DND-41 (cell line): ENCODE measurements around the gene OR1N1.

Experiments
- ATAC-seq: fragments of 200-7000 bp; cut with Tn5 transposase; 3 replicates; pipeline ENCODE4 v1.9.1; 2021; ENCODE audit warnings: low read depth; ENCODE audit not compliant: insufficient read depth
- DNase-seq: peaks from one replicate; pipeline ENCODE4 v3.0.0-alpha.2; 2020
- H2AFZ ChIP-seq: 2 replicates; pipeline ENCODE4 v1.6.0; 2012; ENCODE audit warnings: low read depth, low read length
- H3K27ac ChIP-seq: 2 replicates; pipeline ENCODE4 v1.5.1; 2012; ENCODE audit warnings: low read length, inconsistent platforms
- H3K27me3 ChIP-seq: fragments of 200-600 bp; sonication (generic); 2 replicates; pipeline ENCODE4 v1.6.0; 2012; ENCODE audit warnings: low read length, mild to moderate bottlenecking, inconsistent platforms; ENCODE audit not compliant: insufficient read depth, poor library complexity
- H3K36me3 ChIP-seq: 2 replicates; pipeline ENCODE4 v1.5.1; 2012; ENCODE audit warnings: low read length, inconsistent platforms; ENCODE audit not compliant: insufficient read depth
- H3K4me1 ChIP-seq: 2 replicates; pipeline ENCODE4 v1.5.1; 2012; ENCODE audit warnings: mild to moderate bottlenecking, low read length; ENCODE audit not compliant: insufficient read depth
- H3K4me2 ChIP-seq: 2 replicates; pipeline ENCODE4 v1.6.0; 2012; ENCODE audit warnings: mild to moderate bottlenecking, moderate library complexity, low read length, inconsistent platforms; ENCODE audit not compliant: insufficient read depth
- H3K4me3 ChIP-seq, 2 experiments: fragments of 200-600 bp in 1 of 2; shearing (Covaris generic) in 1 of 2; 2 replicates each; pipeline ENCODE4 v1.5.1; 2012 to 2016; ENCODE audit warnings: inconsistent platforms in 2 of 2, low read length in 2 of 2, mild to moderate bottlenecking in 2 of 2, low read depth in 1 of 2, moderate library complexity in 1 of 2
- H3K79me2 ChIP-seq: 2 replicates; pipeline ENCODE4 v1.6.0; 2012; ENCODE audit warnings: low read length, inconsistent platforms; ENCODE audit not compliant: insufficient read depth
- H3K9ac ChIP-seq: 2 replicates; pipeline ENCODE4 v1.6.0; 2012; ENCODE audit warnings: low read depth, mild to moderate bottlenecking, inconsistent platforms, low read length, moderate library complexity
- H3K9me3 ChIP-seq: 2 replicates; pipeline ENCODE4 v1.5.1; 2012; ENCODE audit warnings: low read length, moderate library complexity, mild to moderate bottlenecking, inconsistent platforms; ENCODE audit not compliant: insufficient read depth, severe bottlenecking
- H4K20me1 ChIP-seq: 2 replicates; pipeline ENCODE4 v1.6.0; 2012; ENCODE audit warnings: low read length; ENCODE audit not compliant: insufficient read depth
- CTCF ChIP-seq: IDR thresholded peaks from 2 replicates; pipeline ENCODE4 v1.5.1; 2012; ENCODE audit warnings: borderline replicate concordance, low read length, moderate library complexity, mild to moderate bottlenecking; ENCODE audit not compliant: poor library complexity, severe bottlenecking; ENCODE audit errors: extremely low read depth
- EZH2 ChIP-seq: IDR thresholded peaks from 3 replicates; pipeline ENCODE4 v1.6.1; 2012; ENCODE audit warnings: borderline replicate concordance, low read depth, mild to moderate bottlenecking, moderate library complexity, low read length, inconsistent platforms; ENCODE audit not compliant: severe bottlenecking

The OR1N1 gene

GRCh38 chr9:122527193-122527592 is at the start of gene OR1N1:
Gene OR1N1 (minus strand): TSS chr9:122527293. CDS start chr9:122527293, 0 bp downstream.
- no peak for DNase-seq
- no peak for ATAC-seq
- H3K4me2 ChIP-seq, result no peak within 1 kb of the TSS
- no peaks in the 10 kb centered on the region for H3K36me3 ChIP-seq
- H3K4me3 ChIP-seq, result no peak within 1 kb of the TSS
- H4K20me1 ChIP-seq, result no peaks in the 10 kb centered on the region
- peaks cover 8% of the 10 kb centered on the region for H3K27me3 ChIP-seq
- no peak within 1 kb of the TSS for H3K9ac ChIP-seq
- H3K9me3 ChIP-seq, result no peaks in the 10 kb centered on the region
- no peaks in the 10 kb centered on the region for H3K79me2 ChIP-seq
- H3K4me1 ChIP-seq, result no peaks in the 10 kb centered on the region
- no peak within 1 kb of the TSS for H2AFZ ChIP-seq
- H3K27ac ChIP-seq, result no peak within 1 kb of the TSS
- no peak for TF ChIP-seq CTCF
- TF ChIP-seq EZH2, result no peak

GRCh38 chr9:122572456-122572855 is 45.4 kb upstream of the OR1N1 start:
- Histone ChIP-seq H3K36me3 (no peaks in the 10 kb centered on the region), H3K4me3 (no peak overlapping the region), H3K27ac (no peak overlapping the region), H3K79me2 (no peaks in the 10 kb centered on the region), H3K4me2 (no peak overlapping the region), H4K20me1 (no peaks in the 10 kb centered on the region), H3K27me3 (no peaks in the 10 kb centered on the region), H2AFZ (no peak overlapping the region), H3K4me1 (no peaks in the 10 kb centered on the region), H3K9me3 (no peaks in the 10 kb centered on the region), H3K9ac (no peak overlapping the region)
- TF ChIP-seq EZH2, result no peak
- no peak for TF ChIP-seq CTCF
- DNase-seq (no peak), ATAC-seq (no peak)

- H3K9me3 ChIP-seq, result no peaks in the 10 kb centered on the region
- H3K79me2 ChIP-seq, result no peaks in the 10 kb centered on the region
- H3K4me1 ChIP-seq, result no peaks in the 10 kb centered on the region
- no peaks in the 10 kb centered on the region for H4K20me1 ChIP-seq
- no peaks in the 10 kb centered on the region for H3K36me3 ChIP-seq
- DNase-seq (no peak), ATAC-seq (no peak)
- H3K4me2 ChIP-seq, result no peak overlapping the region
- H3K27me3 ChIP-seq, result no peaks in the 10 kb centered on the region
- no peak overlapping the region for H3K9ac ChIP-seq
- no peak overlapping the region for H3K4me3 ChIP-seq
- H2AFZ ChIP-seq, result no peak overlapping the region
- TF ChIP-seq CTCF, result no peak
- no peak for TF ChIP-seq EZH2
- H3K27ac ChIP-seq, result no peak overlapping the region
These were observed 40.8 kb upstream of the OR1N1 start for GRCh38 chr9:122567901-122568300.

- H3K79me2 ChIP-seq, result no peaks in the 10 kb centered on the region
- TF ChIP-seq EZH2, result no peak
- no peak for TF ChIP-seq CTCF
- no peak overlapping the region for H3K4me2 ChIP-seq
- H4K20me1 ChIP-seq, result no peaks in the 10 kb centered on the region
- H3K27me3 ChIP-seq, result no peaks in the 10 kb centered on the region
- ATAC-seq (0 out of 3 replicates have a peak, but pooled peaks have one; percentile 47), DNase-seq (peak; percentile 12)
- no peaks in the 10 kb centered on the region for H3K36me3 ChIP-seq
- no peak overlapping the region for H3K27ac ChIP-seq
- no peak overlapping the region for H3K4me3 ChIP-seq
- peaks cover 4% of the 10 kb centered on the region; the same call in 1 of the 2 replicates for H3K4me1 ChIP-seq
- H3K9me3 ChIP-seq, result no peaks in the 10 kb centered on the region
- no peak overlapping the region for H2AFZ ChIP-seq
- no peak overlapping the region for H3K9ac ChIP-seq
These were observed 35.2 kb upstream of the OR1N1 start for GRCh38 chr9:122562134-122562760.
